Coronary artery (tissue), 2 donors: ENCODE measurements around the gene KASH5.
A peak's percentile ranks its signal among the peaks of the same experiment; 100 is the strongest.

Experiments used
- DNase-seq: peaks from one replicate; pipeline ENCODE4 v3.0.0-alpha.2; 2017; ENCODE audit warnings: low spot score
- H3K27ac ChIP-seq, 2 donors: fragments of 200-600 bp; sonication (generic); one replicate each; pipeline ENCODE4 v1.5.1; 2016 to 2019
- H3K4me3 ChIP-seq: fragments of 200-600 bp; sonication (generic); 2 replicates; pipeline ENCODE4 v1.5.1; 2016; ENCODE audit warnings: mild to moderate bottlenecking, moderate library complexity
- CTCF ChIP-seq: fragments of 200-600 bp; sonication (generic); IDR thresholded peaks from one replicate; pipeline ENCODE4 v1.5.1; 2019; ENCODE audit warnings: antibody characterized with exemption

Gene KASH5

GRCh38 chr19:49389406-49389805, 1.4 kb downstream of the KASH5 start:
- TF ChIP-seq CTCF, result no peak
- DNase-seq, result no peak
- Histone ChIP-seq H3K4me3 (no peak overlapping the region), H3K27ac (no peak overlapping the region)

- Histone ChIP-seq H3K4me3 (no peak overlapping the region), H3K27ac (no peak overlapping the region)
- no peak for DNase-seq
- no peak for TF ChIP-seq CTCF
These were observed 2.3 kb downstream of the KASH5 start for GRCh38 chr19:49390131-49390928.

GRCh38 chr19:49390929-49391359, 2.9 kb downstream of the KASH5 start:
- DNase-seq, result no peak
- H3K4me3 ChIP-seq, result no peak overlapping the region
- no peak overlapping the region for H3K27ac ChIP-seq
- TF ChIP-seq CTCF, result no peak

GRCh38 chr19:49391581-49392399, 3.7 kb downstream of the KASH5 start:
- no peak overlapping the region for H3K27ac ChIP-seq
- DNase-seq, result no peak
- no peak overlapping the region for H3K4me3 ChIP-seq
- TF ChIP-seq CTCF, result peak; percentile 49

GRCh38 chr19:49393881-49394280, 5.8 kb downstream of the KASH5 start:
- no peak for TF ChIP-seq CTCF
- no peak for DNase-seq
- Histone ChIP-seq H3K27ac (no peak overlapping the region), H3K4me3 (no peak overlapping the region)

- Histone ChIP-seq H3K27ac (no peak overlapping the region), H3K4me3 (no peak overlapping the region)
- no peak for DNase-seq
- no peak for TF ChIP-seq CTCF
These were observed 7.7 kb downstream of the KASH5 start for GRCh38 chr19:49395581-49396407.
